NCI-H82 (cell line): ENCODE results near the gene SORCS2.

Source experiments
- DNase-seq: peaks from one replicate; lab custom pipeline; 2025; lab: John Stamatoyannopoulos, UW

The SORCS2 gene

GRCh38 chr4:7326693-7327340 is 134.5 kb downstream of the SORCS2 start:
- DNase-seq: no peak

GRCh38 chr4:7327341-7327885 is 135.1 kb downstream of the SORCS2 start:
- peak; percentile 19 for DNase-seq

GRCh38 chr4:7328162-7328912 is 136.0 kb downstream of the SORCS2 start:
- DNase-seq: no peak

- DNase-seq: peak; percentile 27
These were observed 136.7 kb downstream of the SORCS2 start for GRCh38 chr4:7328913-7329638.

- DNase-seq: peak; percentile 97
These were observed 137.8 kb downstream of the SORCS2 start for GRCh38 chr4:7330031-7330596.

- no peak for DNase-seq
These were observed 138.7 kb downstream of the SORCS2 start for GRCh38 chr4:7330811-7331681.

- DNase-seq: no peak
These were observed 139.3 kb downstream of the SORCS2 start for GRCh38 chr4:7331682-7332000.

- DNase-seq: peak; percentile 52
These were observed 140.1 kb downstream of the SORCS2 start for GRCh38 chr4:7332216-7333023.

GRCh38 chr4:7333024-7333780 is 140.9 kb downstream of the SORCS2 start:
- DNase-seq: no peak

GRCh38 chr4:7333801-7334421 is 141.6 kb downstream of the SORCS2 start:
- DNase-seq: no peak

GRCh38 chr4:7334521-7335275 is 142.4 kb downstream of the SORCS2 start:
- DNase-seq: peak; percentile 67

- peak; percentile 80 for DNase-seq
These were observed 143.2 kb downstream of the SORCS2 start for GRCh38 chr4:7335344-7336066.

GRCh38 chr4:7336067-7336569 is 143.8 kb downstream of the SORCS2 start:
- DNase-seq: no peak

- DNase-seq: no peak
These were observed 144.4 kb downstream of the SORCS2 start for GRCh38 chr4:7336732-7337131.

GRCh38 chr4:7337196-7338058 is 145.1 kb downstream of the SORCS2 start:
- no peak for DNase-seq

- DNase-seq: no peak
These were observed 145.7 kb downstream of the SORCS2 start for GRCh38 chr4:7338059-7338452.
